ENCODE data around the gene CARD16. TPM values are rescaled to one million over a fixed set of nuclear protein-coding genes. Genes with fewer than 3 reads are reported as not detected.
"Not testable (repeated sequence)": the region's sequence is repeated elsewhere in the genome, so short reads cannot be mapped to it uniquely, and the experiment has no call there.

Gene CARD16
- total RNA-seq, 6 experiments from 2014 or later: 6.4 to 11.2 (median 9.4) TPM

- Mint-ChIP-seq H3K4me3 (no peak overlapping the region), H3K36me3 (ENCODE audit: low read depth) (no peaks in the 10 kb centered on the region), H3K4me1 (ENCODE audit: low read depth) (no peaks in the 10 kb centered on the region), H3K27ac (no peak overlapping the region), H3K27me3 (ENCODE audit: insufficient read depth) (peaks cover 2% of the 10 kb centered on the region; the same call in 1 of the 2 replicates), H3K9me3 (no peaks in the 10 kb centered on the region)
- no peak for DNase-seq
- TF ChIP-seq, protein P1, sequence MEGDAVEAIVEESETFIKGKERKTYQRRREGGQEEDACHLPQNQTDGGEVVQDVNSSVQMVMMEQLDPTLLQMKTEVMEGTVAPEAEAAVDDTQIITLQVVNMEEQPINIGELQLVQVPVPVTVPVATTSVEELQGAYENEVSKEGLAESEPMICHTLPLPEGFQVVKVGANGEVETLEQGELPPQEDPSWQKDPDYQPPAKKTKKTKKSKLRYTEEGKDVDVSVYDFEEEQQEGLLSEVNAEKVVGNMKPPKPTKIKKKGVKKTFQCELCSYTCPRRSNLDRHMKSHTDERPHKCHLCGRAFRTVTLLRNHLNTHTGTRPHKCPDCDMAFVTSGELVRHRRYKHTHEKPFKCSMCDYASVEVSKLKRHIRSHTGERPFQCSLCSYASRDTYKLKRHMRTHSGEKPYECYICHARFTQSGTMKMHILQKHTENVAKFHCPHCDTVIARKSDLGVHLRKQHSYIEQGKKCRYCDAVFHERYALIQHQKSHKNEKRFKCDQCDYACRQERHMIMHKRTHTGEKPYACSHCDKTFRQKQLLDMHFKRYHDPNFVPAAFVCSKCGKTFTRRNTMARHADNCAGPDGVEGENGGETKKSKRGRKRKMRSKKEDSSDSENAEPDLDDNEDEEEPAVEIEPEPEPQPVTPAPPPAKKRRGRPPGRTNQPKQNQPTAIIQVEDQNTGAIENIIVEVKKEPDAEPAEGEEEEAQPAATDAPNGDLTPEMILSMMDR (IDR thresholded peaks at IDR 0.05): no peak
Observed at GRCh38 chr11:105074166-105074530, 29.0 kb upstream of the CARD16 start.

DNA sequence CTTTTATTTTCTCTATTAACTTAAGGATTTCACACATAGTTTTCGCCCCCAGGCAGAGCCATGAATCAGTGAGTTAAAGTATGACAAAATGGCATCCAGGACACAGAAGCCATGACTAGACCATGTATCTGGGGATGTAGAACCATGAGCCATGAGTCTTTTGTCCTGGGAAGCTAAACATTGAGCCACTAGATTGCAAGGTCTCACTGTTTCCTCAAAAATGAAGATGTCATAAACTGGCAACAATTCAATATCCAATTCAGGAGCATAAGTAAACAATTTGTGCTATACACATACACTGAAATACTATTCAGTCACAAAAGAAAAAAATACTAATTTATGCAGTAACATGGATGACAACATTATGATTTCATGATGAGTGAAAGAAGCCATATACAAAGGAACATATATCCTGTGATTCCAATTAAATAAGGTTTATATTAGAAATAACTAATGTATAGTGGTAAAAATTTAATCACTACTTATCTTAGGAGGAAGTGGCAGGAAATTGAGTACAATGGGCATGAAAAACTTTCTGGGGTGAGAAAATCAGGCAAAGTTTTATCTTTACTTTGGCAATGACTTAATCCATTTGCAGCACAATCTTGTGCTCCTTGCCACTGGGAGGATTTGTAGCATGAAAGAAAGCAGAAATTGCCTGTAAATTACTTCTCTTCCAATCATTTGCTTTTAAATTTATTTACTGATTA lies 28.5 kb upstream of the CARD16 start:
- TF ChIP-seq, protein P1 (IDR thresholded peaks at IDR 0.05): no peak
- H3K27me3 Mint-ChIP-seq (ENCODE audit: insufficient read depth): peaks cover 2% of the 10 kb centered on the region; the same call in 1 of the 2 replicates
- DNase-seq: no peak
- no peaks in the 10 kb centered on the region for H3K4me1 Mint-ChIP-seq (ENCODE audit: low read depth)
- H3K36me3 Mint-ChIP-seq (ENCODE audit: low read depth): no peaks in the 10 kb centered on the region
- no peak overlapping the region for H3K27ac Mint-ChIP-seq
- no peaks in the 10 kb centered on the region for H3K9me3 Mint-ChIP-seq
- no peak overlapping the region for H3K4me3 Mint-ChIP-seq

GRCh38 chr11:105072080-105072479 lies 26.9 kb upstream of the CARD16 start:
- H3K4me3 Mint-ChIP-seq; DNase-seq; H3K4me1 Mint-ChIP-seq (ENCODE audit: low read depth); H3K27me3 Mint-ChIP-seq (ENCODE audit: insufficient read depth); H3K9me3 Mint-ChIP-seq; H3K27ac Mint-ChIP-seq; H3K36me3 Mint-ChIP-seq (ENCODE audit: low read depth): not testable (repeated sequence)

GRCh38 chr11:105071089-105071732 lies 26.1 kb upstream of the CARD16 start:
- no peak overlapping the region for H3K27ac Mint-ChIP-seq
- H3K27me3 Mint-ChIP-seq (ENCODE audit: insufficient read depth): peaks cover 4% of the 10 kb centered on the region
- H3K4me1 Mint-ChIP-seq (ENCODE audit: low read depth): no peaks in the 10 kb centered on the region
- no peak for DNase-seq
- no peaks in the 10 kb centered on the region for H3K36me3 Mint-ChIP-seq (ENCODE audit: low read depth)
- H3K4me3 Mint-ChIP-seq: no peak overlapping the region
- H3K9me3 Mint-ChIP-seq: no peaks in the 10 kb centered on the region
- TF ChIP-seq, protein P1 (IDR thresholded peaks at IDR 0.05): no peak

DNA sequence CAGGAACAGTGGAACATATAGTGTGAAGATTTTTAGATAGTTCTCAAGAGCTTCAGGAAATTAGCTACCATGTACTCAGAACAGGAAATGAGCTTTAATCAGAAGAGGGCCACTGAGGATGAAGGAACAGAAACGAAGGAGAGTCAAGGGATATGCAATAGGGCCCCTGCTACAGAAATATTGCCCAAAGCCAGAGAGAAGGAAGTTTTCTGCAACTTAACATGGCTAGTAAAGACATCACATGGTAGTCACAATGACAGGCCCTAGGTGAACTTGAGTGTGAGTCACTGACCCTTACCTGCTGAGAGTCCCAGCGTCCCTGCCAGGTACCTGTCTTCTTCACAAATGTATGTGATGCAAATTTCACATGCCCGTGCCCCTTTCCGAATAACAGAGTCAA lies 25.2 kb upstream of the CARD16 start:
- Mint-ChIP-seq H3K4me3 (no peak overlapping the region), H3K4me1 (ENCODE audit: low read depth) (no peaks in the 10 kb centered on the region), H3K9me3 (no peaks in the 10 kb centered on the region), H3K36me3 (ENCODE audit: low read depth) (no peaks in the 10 kb centered on the region), H3K27me3 (ENCODE audit: insufficient read depth) (peaks cover 4% of the 10 kb centered on the region), H3K27ac (no peak overlapping the region)
- TF ChIP-seq, protein P1 (IDR thresholded peaks at IDR 0.05): no peak
- DNase-seq: no peak

- not testable (repeated sequence) for H3K36me3 Mint-ChIP-seq (ENCODE audit: low read depth)
Observed at GRCh38 chr11:105069749-105070148, 24.6 kb upstream of the CARD16 start.

GRCh38 chr11:105063245-105063941 lies 18.3 kb upstream of the CARD16 start:
- DNase-seq; H3K27ac Mint-ChIP-seq; H3K27me3 Mint-ChIP-seq (ENCODE audit: insufficient read depth); H3K36me3 Mint-ChIP-seq (ENCODE audit: low read depth); H3K4me1 Mint-ChIP-seq (ENCODE audit: low read depth); H3K9me3 Mint-ChIP-seq: not testable (repeated sequence)
- H3K4me3 Mint-ChIP-seq: peak overlapping the region; percentile 40; the same call in 1 of the 2 replicates

More at GRCh38 chr11:105069749-105070148, 24.6 kb upstream of the CARD16 start:
- H3K4me3 Mint-ChIP-seq; H3K9me3 Mint-ChIP-seq; H3K4me1 Mint-ChIP-seq (ENCODE audit: low read depth); H3K27ac Mint-ChIP-seq; H3K27me3 Mint-ChIP-seq (ENCODE audit: insufficient read depth); DNase-seq: not testable (repeated sequence)
